ENCODE results near the gene AIF1.

Gene AIF1

GRCh38 chr6:31581434-31582229, 33.4 kb upstream of the AIF1 start:
- DNase-seq (ENCODE audit: low read depth), result no peak
- peak overlapping the region; percentile 92 for H3K4me3 ChIP-seq (ENCODE audit: control insufficient read depth, low read depth, low read length)
- no peak for TF ChIP-seq CTCF (IDR thresholded peaks at IDR 0.05; ENCODE audit: control insufficient read depth, insufficient read depth, low read depth, low read length, missing control alignments)

GRCh38 chr6:31582230-31582643, 32.8 kb upstream of the AIF1 start, which contains the start of gene LTB:
TSS of gene LTB (minus strand) at chr6:31582424. CDS start at chr6:31582417, 7 bp downstream.
- H3K4me3 ChIP-seq (ENCODE audit: control insufficient read depth, low read depth, low read length), result peak within 1 kb of the TSS; percentile 92
- DNase-seq (ENCODE audit: low read depth), result no peak
- no peak for TF ChIP-seq CTCF (IDR thresholded peaks at IDR 0.05; ENCODE audit: control insufficient read depth, insufficient read depth, low read depth, low read length, missing control alignments)

- DNase-seq (ENCODE audit: low read depth), result no peak
- H3K4me3 ChIP-seq (ENCODE audit: control insufficient read depth, low read depth, low read length), result no peak overlapping the region
- TF ChIP-seq CTCF (IDR thresholded peaks at IDR 0.05; ENCODE audit: control insufficient read depth, insufficient read depth, low read depth, low read length, missing control alignments), result peak; percentile 40
These were observed 29.5 kb upstream of the AIF1 start for GRCh38 chr6:31585491-31585890.

- no peak for DNase-seq (ENCODE audit: low read depth)
- no peak for TF ChIP-seq CTCF (IDR thresholded peaks at IDR 0.05; ENCODE audit: control insufficient read depth, insufficient read depth, low read depth, low read length, missing control alignments)
- H3K4me3 ChIP-seq (ENCODE audit: control insufficient read depth, low read depth, low read length), result no peak within 1 kb of the TSS
These were observed 29.0 kb upstream of the AIF1 start, which contains the start of gene LST1 for GRCh38 chr6:31586008-31586407. TSS of gene LST1 (plus strand) at chr6:31586277. CDS start at chr6:31587300, 1,023 bp downstream.

- no peak for DNase-seq (ENCODE audit: low read depth)
- no peak overlapping the region for H3K4me3 ChIP-seq (ENCODE audit: control insufficient read depth, low read depth, low read length)
- no peak for TF ChIP-seq CTCF (IDR thresholded peaks at IDR 0.05; ENCODE audit: control insufficient read depth, insufficient read depth, low read depth, low read length, missing control alignments)
These were observed 28.3 kb upstream of the AIF1 start for GRCh38 chr6:31586599-31587281.

GRCh38 chr6:31587791-31588777, 26.9 kb upstream of the AIF1 start:
- no peak for DNase-seq (ENCODE audit: low read depth)
- no peak overlapping the region for H3K4me3 ChIP-seq (ENCODE audit: control insufficient read depth, low read depth, low read length)
- no peak for TF ChIP-seq CTCF (IDR thresholded peaks at IDR 0.05; ENCODE audit: control insufficient read depth, insufficient read depth, low read depth, low read length, missing control alignments)

Measured in AG09309 (cell line).